HG03460 (cell line): ENCODE results near the gene SPP1.
A peak's percentile ranks its signal among the peaks of the same experiment; 100 is the strongest.

ENCODE experiments used
- ATAC-seq: cut with Tn5 transposase; IDR thresholded peaks from one replicate; pipeline ENCODE4 v1.9.1; 2021; ENCODE audit not compliant: unreplicated experiment

Gene SPP1

DNA sequence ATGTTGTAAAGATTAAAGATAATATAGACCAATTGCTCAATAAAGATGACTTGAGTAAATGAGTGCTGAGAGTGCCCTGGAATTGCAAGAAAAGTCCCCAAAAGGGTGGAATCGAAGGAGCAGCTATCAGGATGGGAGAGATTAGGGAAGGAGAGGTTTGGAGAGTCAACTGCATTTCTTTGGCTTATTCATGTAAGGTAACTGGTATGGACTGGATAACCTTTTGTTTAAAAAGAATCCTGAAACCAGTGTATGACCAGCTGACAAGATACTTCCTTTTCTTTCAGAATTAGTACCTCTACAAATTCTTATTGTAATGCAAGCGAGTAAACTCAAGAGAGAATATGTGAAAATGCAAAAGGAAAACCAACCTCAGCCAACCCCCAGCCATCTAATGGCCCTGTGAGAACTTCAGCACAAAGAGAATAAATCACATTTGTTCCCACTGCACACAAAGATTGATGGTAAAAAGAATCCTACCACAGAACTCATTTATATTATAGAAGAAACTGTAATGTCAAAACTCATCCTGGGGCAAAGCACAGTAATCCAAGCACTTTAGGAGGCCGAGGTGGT is 24.5 kb upstream of the SPP1 start:
- no peak for ATAC-seq

- no peak for ATAC-seq
These were observed 21.7 kb upstream of the SPP1 start for GRCh38 chr4:87953826-87954225.

- ATAC-seq, result no peak
These were observed 19.0 kb upstream of the SPP1 start for GRCh38 chr4:87956501-87956900.

DNA sequence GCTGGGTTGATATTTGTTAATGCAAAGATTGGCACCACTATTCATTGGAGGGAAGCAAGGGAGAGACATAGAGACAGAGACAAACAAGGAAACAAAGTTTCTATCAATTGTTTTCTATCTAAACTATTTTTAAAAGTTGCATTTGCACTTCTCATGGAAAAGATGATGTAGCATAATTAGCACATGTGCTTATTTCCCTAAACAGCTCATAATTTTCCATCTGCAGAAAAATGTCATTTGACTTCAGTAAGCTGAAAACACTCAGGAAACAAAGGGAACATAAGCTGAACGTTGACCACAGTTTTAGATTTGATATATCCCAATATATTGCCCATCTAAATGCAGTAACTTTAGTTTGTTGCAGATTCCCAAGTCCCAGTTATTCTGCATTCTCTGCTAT is 18.5 kb upstream of the SPP1 start:
- ATAC-seq, result no peak

- ATAC-seq, result no peak
These were observed 13.5 kb upstream of the SPP1 start for GRCh38 chr4:87961993-87962392.

DNA sequence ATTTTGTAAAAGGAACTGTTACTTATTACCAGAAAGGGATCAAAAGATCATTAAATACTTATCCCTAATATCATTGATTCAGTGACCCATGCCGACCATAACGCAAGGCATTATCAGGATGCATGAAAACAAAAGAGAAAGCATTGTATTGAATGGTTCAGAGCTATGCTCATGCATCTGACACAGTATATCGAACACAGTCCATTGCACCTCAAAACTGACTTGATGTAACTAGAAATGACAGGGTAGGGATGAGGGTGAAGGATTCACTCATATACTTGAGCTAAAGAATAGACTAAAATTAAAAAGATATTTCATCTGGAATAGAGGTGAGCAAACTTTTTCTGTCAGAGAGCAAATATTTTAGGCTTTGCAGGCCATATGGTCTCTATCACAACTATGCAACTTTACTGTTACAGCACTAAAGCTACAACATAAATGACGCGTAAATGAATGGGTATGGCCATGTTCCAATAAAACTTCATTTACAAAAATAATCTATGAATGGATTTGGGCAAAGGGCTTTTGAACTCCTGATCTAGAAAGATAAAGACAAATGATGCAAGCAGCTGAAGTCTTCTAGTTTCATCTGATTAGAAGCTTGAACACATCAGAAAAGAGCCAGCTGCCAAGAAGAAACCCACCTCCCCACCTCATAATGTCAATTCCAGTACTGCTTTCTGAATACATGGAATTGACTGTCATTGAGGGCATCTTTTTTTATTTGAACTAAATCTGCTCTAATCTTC is 12.9 kb upstream of the SPP1 start:
- no peak for ATAC-seq

DNA sequence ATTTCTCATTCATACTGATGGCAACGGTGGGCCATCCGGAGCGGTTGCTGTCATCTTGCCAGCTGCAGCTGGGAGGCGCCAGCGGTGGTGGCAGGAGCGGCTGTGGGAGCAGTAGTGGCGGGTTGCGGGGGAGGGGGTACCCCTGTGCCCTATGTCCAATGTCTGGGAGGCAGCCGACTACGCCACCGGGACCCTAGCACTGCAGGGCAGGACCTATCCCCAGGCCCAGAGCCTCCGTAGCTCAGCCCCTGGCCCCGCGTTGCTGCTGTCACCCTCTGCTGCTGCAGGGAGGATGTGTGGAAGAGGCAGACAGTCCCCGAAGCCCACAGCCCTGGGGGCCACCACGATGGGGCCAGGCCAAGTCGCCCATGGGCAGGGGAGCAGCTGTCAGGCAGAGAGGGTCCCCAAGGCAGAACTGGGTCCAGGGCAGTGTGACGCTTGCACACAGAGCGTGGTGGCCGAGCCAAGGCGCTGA is 10.0 kb upstream of the SPP1 start:
- no peak for ATAC-seq

GRCh38 chr4:87966095-87966496 is 9.4 kb upstream of the SPP1 start:
- ATAC-seq, result no peak

GRCh38 chr4:87967193-87967592 is 8.3 kb upstream of the SPP1 start:
- no peak for ATAC-seq

DNA sequence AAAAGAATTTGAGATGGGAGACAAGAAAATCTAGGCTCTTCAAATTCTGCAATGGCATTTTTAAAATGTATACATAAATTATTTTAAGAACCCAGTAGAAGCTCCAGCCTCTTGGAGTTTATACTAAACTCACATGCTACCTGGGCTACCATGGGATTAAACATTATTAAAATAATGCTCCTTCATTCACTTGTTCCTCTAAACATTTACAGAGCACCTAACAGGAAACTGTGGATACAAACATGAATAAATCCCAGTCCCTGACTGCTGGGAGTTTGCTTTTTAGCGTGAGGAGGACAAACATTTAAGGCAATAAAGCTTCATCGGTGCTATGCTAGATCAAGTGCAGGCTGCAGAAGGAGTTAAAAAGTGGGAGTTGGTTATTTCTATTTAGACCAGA is 5.4 kb upstream of the SPP1 start:
- ATAC-seq, result no peak

GRCh38 chr4:87971866-87972265 is 3.6 kb upstream of the SPP1 start:
- ATAC-seq, result no peak

DNA sequence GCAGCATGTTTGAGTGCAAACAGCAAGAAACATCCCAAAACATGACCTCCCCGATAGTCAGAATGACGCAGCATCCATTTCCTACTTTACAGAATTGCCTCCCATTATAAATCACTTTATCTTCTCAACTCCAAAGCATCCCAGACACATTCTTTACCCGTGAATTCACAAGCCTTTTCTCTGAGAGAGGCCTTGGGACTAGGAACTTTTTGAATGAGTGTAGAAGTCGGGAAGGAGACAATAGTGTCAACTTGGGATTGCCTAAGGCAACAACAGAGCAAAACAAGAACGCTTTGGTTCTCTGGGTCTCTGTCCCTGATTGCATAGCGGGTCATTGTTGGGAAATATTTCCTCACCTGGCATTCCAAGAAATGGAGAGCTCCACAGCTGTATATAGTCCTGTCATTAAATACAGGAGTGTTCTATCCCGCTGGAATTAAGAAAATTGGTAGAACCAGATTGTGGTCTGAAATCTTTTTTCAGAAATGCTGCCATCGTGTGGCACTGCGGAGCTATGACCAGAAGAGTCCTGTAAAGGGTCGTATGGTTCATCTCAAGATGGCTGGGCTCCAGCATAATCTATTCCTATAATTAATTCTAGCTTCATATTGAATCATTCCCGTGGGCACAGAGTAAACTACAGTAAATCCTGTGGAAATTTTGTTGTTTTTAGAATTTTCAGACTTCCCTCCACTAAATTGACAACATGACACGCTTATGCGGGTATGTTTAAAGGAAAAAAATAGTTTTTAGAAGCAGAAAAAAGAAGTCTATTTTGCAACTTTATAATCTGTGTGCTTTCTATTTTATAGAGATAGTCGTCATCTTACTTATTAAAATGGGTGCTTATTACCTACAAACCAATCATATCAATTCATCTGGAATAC is 2.0 kb upstream of the SPP1 start:
- peak; percentile 65 for ATAC-seq

- ATAC-seq, result peak; percentile 35
These were observed 555 bp upstream of the SPP1 start for GRCh38 chr4:87974856-87975462.

- no peak for ATAC-seq
These were observed 2.2 kb downstream of the SPP1 start for GRCh38 chr4:87977521-87978278.

GRCh38 chr4:87978681-87979080 is 3.2 kb downstream of the SPP1 start:
- no peak for ATAC-seq

- ATAC-seq, result no peak
These were observed 4.3 kb downstream of the SPP1 start for GRCh38 chr4:87979810-87980209.

DNA sequence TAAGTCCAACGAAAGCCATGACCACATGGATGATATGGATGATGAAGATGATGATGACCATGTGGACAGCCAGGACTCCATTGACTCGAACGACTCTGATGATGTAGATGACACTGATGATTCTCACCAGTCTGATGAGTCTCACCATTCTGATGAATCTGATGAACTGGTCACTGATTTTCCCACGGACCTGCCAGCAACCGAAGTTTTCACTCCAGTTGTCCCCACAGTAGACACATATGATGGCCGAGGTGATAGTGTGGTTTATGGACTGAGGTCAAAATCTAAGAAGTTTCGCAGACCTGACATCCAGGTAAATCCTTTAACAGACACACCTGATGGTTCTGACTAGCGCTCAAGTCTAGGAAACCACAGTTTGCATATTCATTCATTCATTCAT is 6.0 kb downstream of the SPP1 start:
- ATAC-seq, result no peak

DNA sequence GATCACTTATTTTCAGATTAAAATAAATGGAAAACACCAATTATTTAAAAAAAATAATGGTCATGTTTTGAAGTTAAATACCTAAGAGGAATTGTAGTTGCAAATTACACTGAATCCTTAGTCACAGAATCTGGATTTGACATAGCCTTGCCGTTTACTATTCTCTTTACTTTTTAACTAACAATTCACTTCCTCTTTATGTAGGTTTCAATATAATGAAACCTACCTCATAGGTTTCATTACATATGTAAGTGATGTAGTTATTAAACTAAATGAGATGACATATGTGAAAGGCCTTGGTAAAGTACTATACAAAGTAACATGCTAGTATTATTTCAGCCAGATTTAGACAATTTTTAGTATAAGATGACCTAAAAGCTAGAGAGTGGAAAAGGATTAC is 6.5 kb downstream of the SPP1 start:
- no peak for ATAC-seq

GRCh38 chr4:87982446-87983010 is 7.0 kb downstream of the SPP1 start:
- no peak for ATAC-seq

DNA sequence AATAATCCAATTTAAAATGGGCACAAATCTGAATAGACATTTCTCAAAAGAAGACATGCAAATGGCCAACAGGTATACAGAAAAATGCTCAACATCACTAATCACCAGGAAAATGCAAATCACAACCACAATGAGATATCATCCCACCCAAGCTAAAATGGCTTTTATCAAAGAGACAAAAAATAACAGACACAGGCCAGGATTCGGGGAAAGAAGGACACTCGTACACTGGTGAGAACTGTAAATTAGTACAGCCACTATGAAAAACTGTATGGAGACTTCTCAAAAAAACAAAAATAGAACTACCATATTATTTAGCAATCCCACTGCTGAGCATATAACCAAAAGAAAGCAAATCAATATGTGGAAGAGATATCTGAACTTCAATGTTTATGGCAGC is 8.5 kb downstream of the SPP1 start:
- ATAC-seq, result no peak
